Astrocyte (in vitro differentiated cells and primary cell): Measurements from ENCODE around the gene CCNYL1. TPM values are rescaled to one million over a fixed set of nuclear protein-coding genes. Genes with fewer than 3 reads are reported as not detected.

Experiments used
- DNase-seq: peaks from one replicate; pipeline ENCODE4 v3.0.0-alpha.2; 2010; ENCODE audit warnings: low read depth
- FAIRE-seq: peaks from 2 replicates; lab custom pipeline; 2011; peaks lifted over from hg19 to GRCh38; lab: Jason Lieb, UNC
- H2AFZ ChIP-seq: 2 replicates; pipeline ENCODE4 v1.6.0; 2012; ENCODE audit warnings: low read depth, low read length, inconsistent platforms
- H3K27ac ChIP-seq: 2 replicates; pipeline ENCODE4 v1.5.1; 2011; ENCODE audit warnings: low read depth, low read length, inconsistent platforms
- H3K27me3 ChIP-seq: 2 replicates; pipeline ENCODE4 v1.6.0; 2011; ENCODE audit warnings: low read length, inconsistent platforms; ENCODE audit not compliant: insufficient read depth
- H3K36me3 ChIP-seq: 2 replicates; pipeline ENCODE4 v1.5.1; 2011; ENCODE audit warnings: low read length, inconsistent platforms; ENCODE audit not compliant: insufficient read depth
- H3K4me1 ChIP-seq: 2 replicates; pipeline ENCODE4 v1.5.1; 2011; ENCODE audit warnings: low read length, inconsistent platforms; ENCODE audit not compliant: insufficient read depth
- H3K4me2 ChIP-seq: 2 replicates; pipeline ENCODE4 v1.6.0; 2012; ENCODE audit warnings: low read length, inconsistent platforms
- H3K4me3 ChIP-seq: 2 replicates; pipeline ENCODE4 v1.5.1; 2011; ENCODE audit warnings: low read depth, mild to moderate bottlenecking, low read length, inconsistent platforms; ENCODE audit not compliant: insufficient read depth
- H3K79me2 ChIP-seq: 2 replicates; pipeline ENCODE4 v1.6.0; 2012; ENCODE audit warnings: mild to moderate bottlenecking, low read length, inconsistent platforms; ENCODE audit not compliant: insufficient read depth
- H3K9ac ChIP-seq: 2 replicates; pipeline ENCODE4 v1.6.0; 2012; ENCODE audit warnings: mild to moderate bottlenecking, low read length, inconsistent platforms
- H3K9me3 ChIP-seq: 2 replicates; pipeline ENCODE4 v1.5.1; 2012; ENCODE audit warnings: low read depth, mild to moderate bottlenecking, low read length, inconsistent platforms; ENCODE audit not compliant: insufficient read depth
- H4K20me1 ChIP-seq: 2 replicates; pipeline ENCODE4 v1.6.0; 2012; ENCODE audit warnings: low read length, inconsistent platforms; ENCODE audit not compliant: insufficient read depth
- H3K27ac Mint-ChIP-seq: one replicate; pipeline ENCODE4 v1.8.0; 2021; ENCODE audit warnings: mild to moderate bottlenecking, mixed read lengths; ENCODE audit not compliant: unreplicated experiment
- H3K27me3 Mint-ChIP-seq: one replicate; pipeline ENCODE4 v1.8.0; 2021; ENCODE audit warnings: low read depth, mixed read lengths; ENCODE audit not compliant: unreplicated experiment
- H3K36me3 Mint-ChIP-seq: one replicate; pipeline ENCODE4 v1.8.0; 2021; ENCODE audit warnings: low read depth, mixed read lengths; ENCODE audit not compliant: unreplicated experiment
- H3K4me1 Mint-ChIP-seq: one replicate; pipeline ENCODE4 v1.8.0; 2021; ENCODE audit warnings: low read depth, mixed read lengths; ENCODE audit not compliant: unreplicated experiment
- H3K4me3 Mint-ChIP-seq: one replicate; pipeline ENCODE4 v1.8.0; 2021; ENCODE audit warnings: mild to moderate bottlenecking, moderate library complexity, mixed read lengths; ENCODE audit not compliant: unreplicated experiment
- H3K9me3 Mint-ChIP-seq: one replicate; pipeline ENCODE4 v1.8.0; 2021; ENCODE audit warnings: mild to moderate bottlenecking, mixed read lengths; ENCODE audit not compliant: unreplicated experiment
- EZH2 ChIP-seq: IDR thresholded peaks from 2 replicates; pipeline ENCODE4 v1.6.1; 2012; ENCODE audit warnings: mild to moderate bottlenecking, low read length, inconsistent platforms; ENCODE audit not compliant: insufficient read depth
- total RNA-seq: library from RNA; stranded (reverse); gene quantifications from 2 replicates; pipeline ENCODE4 v1.2.1, GENCODE V29; 2021
- TF ChIP-seq, protein P1 (sequence below): IDR thresholded peaks from 2 replicates; pipeline ENCODE4 v1.5.1; 2011; ENCODE audit warnings: low read depth, mild to moderate bottlenecking, inconsistent platforms, low read length, moderate library complexity; ENCODE audit not compliant: insufficient read depth

The CCNYL1 gene
- total RNA-seq, 1 donor from 2014 or later = 35.2 TPM

DNA sequence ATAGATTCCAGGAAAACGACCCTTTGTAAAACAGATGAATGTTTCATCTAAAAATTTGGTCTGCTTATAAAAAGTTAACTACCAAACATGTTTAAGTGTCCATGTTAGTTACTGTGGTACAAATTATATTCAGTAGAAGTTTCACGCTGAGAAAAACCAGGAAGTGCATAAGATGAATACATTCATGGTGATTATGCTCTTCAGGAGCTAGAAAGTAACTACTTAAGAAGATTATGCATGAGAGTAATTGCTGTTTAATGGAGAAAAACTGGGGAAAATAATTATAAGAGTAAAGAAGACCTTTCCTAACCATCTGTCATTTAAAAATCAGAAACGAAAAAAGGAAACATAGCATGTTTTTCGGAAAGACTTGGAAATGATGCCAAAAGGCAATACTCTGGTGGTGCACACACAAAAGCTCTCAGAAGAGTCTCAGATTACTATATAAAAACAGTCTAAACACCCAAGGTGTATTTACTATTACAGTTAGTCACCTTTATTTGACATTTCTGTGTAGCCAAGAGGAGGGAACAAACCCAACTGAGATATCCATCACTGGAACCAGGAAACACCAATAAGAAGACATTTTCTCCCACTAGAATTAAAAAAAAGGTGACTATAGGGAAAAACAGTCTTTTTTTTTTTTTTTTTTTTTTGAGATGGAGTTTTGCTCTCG lies 47.4 kb upstream of the CCNYL1 start:
- Mint-ChIP-seq H3K36me3 (no peaks in the 10 kb centered on the region), H3K4me1 (peaks cover 3% of the 10 kb centered on the region), H3K4me3 (no peak overlapping the region), H3K9me3 (no peaks in the 10 kb centered on the region), H3K27me3 (no peaks in the 10 kb centered on the region), H3K27ac (no peak overlapping the region)
- Histone ChIP-seq H3K4me2 (no peak overlapping the region), H3K4me3 (no peak overlapping the region), H3K4me1 (no peaks in the 10 kb centered on the region), H3K9me3 (no peaks in the 10 kb centered on the region), H3K36me3 (no peaks in the 10 kb centered on the region), H4K20me1 (no peaks in the 10 kb centered on the region), H3K9ac (no peak overlapping the region), H3K79me2 (no peaks in the 10 kb centered on the region), H2AFZ (no peak overlapping the region), H3K27me3 (no peaks in the 10 kb centered on the region), H3K27ac (no peak overlapping the region)
- DNase-seq (no peak), FAIRE-seq (no peak)
- TF ChIP-seq EZH2 = no peak
- TF ChIP-seq, protein P1, sequence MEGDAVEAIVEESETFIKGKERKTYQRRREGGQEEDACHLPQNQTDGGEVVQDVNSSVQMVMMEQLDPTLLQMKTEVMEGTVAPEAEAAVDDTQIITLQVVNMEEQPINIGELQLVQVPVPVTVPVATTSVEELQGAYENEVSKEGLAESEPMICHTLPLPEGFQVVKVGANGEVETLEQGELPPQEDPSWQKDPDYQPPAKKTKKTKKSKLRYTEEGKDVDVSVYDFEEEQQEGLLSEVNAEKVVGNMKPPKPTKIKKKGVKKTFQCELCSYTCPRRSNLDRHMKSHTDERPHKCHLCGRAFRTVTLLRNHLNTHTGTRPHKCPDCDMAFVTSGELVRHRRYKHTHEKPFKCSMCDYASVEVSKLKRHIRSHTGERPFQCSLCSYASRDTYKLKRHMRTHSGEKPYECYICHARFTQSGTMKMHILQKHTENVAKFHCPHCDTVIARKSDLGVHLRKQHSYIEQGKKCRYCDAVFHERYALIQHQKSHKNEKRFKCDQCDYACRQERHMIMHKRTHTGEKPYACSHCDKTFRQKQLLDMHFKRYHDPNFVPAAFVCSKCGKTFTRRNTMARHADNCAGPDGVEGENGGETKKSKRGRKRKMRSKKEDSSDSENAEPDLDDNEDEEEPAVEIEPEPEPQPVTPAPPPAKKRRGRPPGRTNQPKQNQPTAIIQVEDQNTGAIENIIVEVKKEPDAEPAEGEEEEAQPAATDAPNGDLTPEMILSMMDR = no peak

DNA sequence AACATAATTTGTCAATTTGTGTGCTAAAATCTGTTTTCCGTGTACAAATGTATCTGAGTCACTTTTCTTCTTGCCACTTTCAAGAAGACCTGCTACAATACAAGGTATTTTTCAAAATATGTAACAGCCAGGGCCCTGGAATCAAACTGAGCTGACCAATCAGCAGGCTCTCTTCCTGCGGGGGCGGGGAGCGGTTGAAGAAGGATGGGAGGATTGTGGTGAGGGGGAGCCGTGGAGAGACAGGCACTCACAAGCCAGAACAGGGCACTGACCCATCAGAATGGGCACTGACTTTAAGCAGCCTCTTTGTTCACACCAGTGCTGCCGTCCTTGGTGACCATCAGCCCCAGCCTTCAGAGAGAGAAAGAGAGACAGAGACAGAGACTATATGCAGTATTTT lies 40.6 kb upstream of the CCNYL1 start:
- Histone ChIP-seq H3K27ac (no peak overlapping the region), H3K27me3 (no peaks in the 10 kb centered on the region), H3K4me1 (no peaks in the 10 kb centered on the region), H3K4me2 (no peak overlapping the region), H3K4me3 (no peak overlapping the region), H3K9me3 (no peaks in the 10 kb centered on the region), H2AFZ (no peak overlapping the region), H3K79me2 (no peaks in the 10 kb centered on the region), H3K36me3 (no peaks in the 10 kb centered on the region), H4K20me1 (no peaks in the 10 kb centered on the region), H3K9ac (no peak overlapping the region)
- H3K4me3 Mint-ChIP-seq = no peak overlapping the region
- H3K4me1 Mint-ChIP-seq = peaks cover 2% of the 10 kb centered on the region
- no peaks in the 10 kb centered on the region for H3K36me3 Mint-ChIP-seq
- H3K27ac Mint-ChIP-seq = no peak overlapping the region
- DNase-seq (no peak), FAIRE-seq (no peak)
- H3K27me3 Mint-ChIP-seq = no peaks in the 10 kb centered on the region
- TF ChIP-seq EZH2 = no peak
- TF ChIP-seq, protein P1 = no peak
- H3K9me3 Mint-ChIP-seq = no peaks in the 10 kb centered on the region

DNA sequence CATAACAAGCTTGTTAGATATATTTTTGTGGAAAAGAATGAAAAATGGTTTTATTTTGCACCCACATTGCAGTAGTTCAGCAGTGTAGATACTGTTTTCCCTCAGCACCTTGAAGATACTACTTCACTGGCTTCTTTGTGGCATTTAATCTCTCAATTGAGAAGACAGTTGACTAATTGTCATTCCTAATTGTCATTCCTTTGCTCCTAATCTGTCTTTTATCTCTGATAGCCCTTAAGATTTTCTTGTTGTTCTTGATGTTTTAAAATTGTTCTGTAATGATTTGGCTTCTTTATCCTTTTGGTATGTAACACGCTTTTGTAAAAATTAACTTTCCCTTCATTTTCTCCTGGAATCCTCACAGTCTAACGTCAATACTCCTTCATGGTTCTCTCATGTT lies 38.0 kb upstream of the CCNYL1 start:
- Histone ChIP-seq H2AFZ (no peak overlapping the region), H3K79me2 (no peaks in the 10 kb centered on the region), H3K36me3 (no peaks in the 10 kb centered on the region), H3K9me3 (no peaks in the 10 kb centered on the region), H3K4me3 (no peak overlapping the region), H3K9ac (no peak overlapping the region), H3K4me1 (peaks cover 8% of the 10 kb centered on the region), H4K20me1 (no peaks in the 10 kb centered on the region), H3K27me3 (no peaks in the 10 kb centered on the region), H3K4me2 (no peak overlapping the region), H3K27ac (no peak overlapping the region)
- Mint-ChIP-seq H3K27me3 (no peaks in the 10 kb centered on the region), H3K4me1 (peaks cover 10% of the 10 kb centered on the region), H3K36me3 (no peaks in the 10 kb centered on the region), H3K4me3 (no peak overlapping the region), H3K27ac (no peak overlapping the region), H3K9me3 (no peaks in the 10 kb centered on the region)
- TF ChIP-seq, protein P1 = no peak
- no peak for TF ChIP-seq EZH2
- no peak for DNase-seq
- no peak for FAIRE-seq
